ENCODE data around the gene HSD3B1. TPM values are rescaled to one million over a fixed set of nuclear protein-coding genes. Genes with fewer than 3 reads are reported as not detected.

Gene HSD3B1
- total RNA-seq, 1 experiment from 2014 or later: 0.39 TPM

DNA sequence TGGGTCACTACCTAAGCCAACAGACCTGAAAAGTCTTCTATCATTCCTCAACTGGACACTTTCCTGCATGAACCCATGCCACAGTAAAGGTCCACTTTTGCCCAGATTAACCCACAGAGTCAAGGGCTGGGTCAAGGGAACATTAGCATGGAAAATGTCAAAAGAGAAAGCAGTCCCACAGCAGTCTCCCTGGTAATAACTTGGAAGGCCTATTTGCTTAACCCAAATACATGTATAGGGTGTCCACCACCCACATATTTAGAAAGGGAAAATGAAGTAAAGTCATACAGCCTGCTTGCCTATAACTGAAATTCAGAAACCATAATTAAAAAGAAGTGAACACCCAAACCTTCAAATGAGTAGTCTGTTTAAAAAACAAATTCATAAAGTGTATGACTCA lies 16.1 kb upstream of the HSD3B1 start:
- H3K36me3 ChIP-seq (ENCODE audit: low read depth): no peaks in the 10 kb centered on the region
- ChIA-PET CTCF (no interaction called here), POLR2A (ENCODE audit: unreplicated experiment) (no interaction called here)
- no peak for DNase-seq
- H3K4me3 ChIP-seq: no peak overlapping the region
- no peaks in the 10 kb centered on the region for H3K27me3 ChIP-seq (ENCODE audit: insufficient read depth, low read depth)
- no peak overlapping the region for H2AFZ ChIP-seq
- intact Hi-C loops (cut with micrococcal nuclease; ENCODE audit: unreplicated experiment): no loop called here
- H3K4me2 ChIP-seq: no peak overlapping the region
- no peaks in the 10 kb centered on the region for H4K20me1 ChIP-seq (ENCODE audit: insufficient read depth)
- no peaks in the 10 kb centered on the region for H3K9me2 ChIP-seq (ENCODE audit: insufficient read depth)
- no TSS peak for BruUV-seq (replicated peaks)
- peaks cover 9% of the 10 kb centered on the region; the same call in 1 of the 2 replicates for H3K9me3 ChIP-seq (ENCODE audit: insufficient read depth, low read depth)
- H3F3A ChIP-seq (ENCODE audit: insufficient read depth, low read depth): no peaks in the 10 kb centered on the region
- TF ChIP-seq EZH2 (IDR thresholded peaks at IDR 0.05; ENCODE audit: low read depth): no peak
- H3K4me1 ChIP-seq (replicated peaks; ENCODE audit: insufficient read depth): no peaks in the 10 kb centered on the region
- H3K79me2 ChIP-seq (ENCODE audit: low read depth): no peaks in the 10 kb centered on the region
- H3K27ac ChIP-seq: no peak overlapping the region

DNA sequence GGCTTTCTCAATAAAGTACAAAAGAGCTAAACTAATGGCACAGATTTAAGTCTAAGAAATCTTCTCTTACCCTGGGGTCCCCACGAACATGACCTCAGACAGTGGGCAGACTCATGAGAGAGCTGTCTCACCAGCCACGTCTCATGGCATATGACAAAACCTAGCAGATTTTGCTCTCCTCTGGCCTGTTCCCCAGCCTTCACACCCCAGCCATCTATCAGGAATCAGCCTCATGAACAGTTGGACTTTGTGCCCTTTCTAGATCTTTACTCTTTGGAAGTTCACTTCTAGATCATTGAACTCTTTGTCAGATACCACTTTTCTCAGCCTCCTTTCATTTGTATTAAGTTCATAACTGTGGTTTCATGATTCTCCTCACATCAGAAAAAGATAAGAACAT lies 14.2 kb upstream of the HSD3B1 start:
- no peak overlapping the region for H2AFZ ChIP-seq
- no peaks in the 10 kb centered on the region for H3K4me1 ChIP-seq (replicated peaks; ENCODE audit: insufficient read depth)
- H3K79me2 ChIP-seq (ENCODE audit: low read depth): no peaks in the 10 kb centered on the region
- DNase-seq: no peak
- intact Hi-C loops (cut with micrococcal nuclease; ENCODE audit: unreplicated experiment): no loop called here
- H3K36me3 ChIP-seq (ENCODE audit: low read depth): no peaks in the 10 kb centered on the region
- TF ChIP-seq, protein P1, sequence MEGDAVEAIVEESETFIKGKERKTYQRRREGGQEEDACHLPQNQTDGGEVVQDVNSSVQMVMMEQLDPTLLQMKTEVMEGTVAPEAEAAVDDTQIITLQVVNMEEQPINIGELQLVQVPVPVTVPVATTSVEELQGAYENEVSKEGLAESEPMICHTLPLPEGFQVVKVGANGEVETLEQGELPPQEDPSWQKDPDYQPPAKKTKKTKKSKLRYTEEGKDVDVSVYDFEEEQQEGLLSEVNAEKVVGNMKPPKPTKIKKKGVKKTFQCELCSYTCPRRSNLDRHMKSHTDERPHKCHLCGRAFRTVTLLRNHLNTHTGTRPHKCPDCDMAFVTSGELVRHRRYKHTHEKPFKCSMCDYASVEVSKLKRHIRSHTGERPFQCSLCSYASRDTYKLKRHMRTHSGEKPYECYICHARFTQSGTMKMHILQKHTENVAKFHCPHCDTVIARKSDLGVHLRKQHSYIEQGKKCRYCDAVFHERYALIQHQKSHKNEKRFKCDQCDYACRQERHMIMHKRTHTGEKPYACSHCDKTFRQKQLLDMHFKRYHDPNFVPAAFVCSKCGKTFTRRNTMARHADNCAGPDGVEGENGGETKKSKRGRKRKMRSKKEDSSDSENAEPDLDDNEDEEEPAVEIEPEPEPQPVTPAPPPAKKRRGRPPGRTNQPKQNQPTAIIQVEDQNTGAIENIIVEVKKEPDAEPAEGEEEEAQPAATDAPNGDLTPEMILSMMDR (conservative IDR thresholded peaks at IDR 0.05): no peak
- TF ChIP-seq EZH2 (IDR thresholded peaks at IDR 0.05; ENCODE audit: low read depth): no peak
- no peak overlapping the region for H3K4me2 ChIP-seq
- ChIA-PET CTCF (no interaction called here), POLR2A (ENCODE audit: unreplicated experiment) (no interaction called here)
- no peak overlapping the region for H3K4me3 ChIP-seq
- no TSS peak for BruUV-seq (replicated peaks)
- peaks cover 9% of the 10 kb centered on the region; the same call in 1 of the 2 replicates for H3K9me3 ChIP-seq (ENCODE audit: insufficient read depth, low read depth)
- H4K20me1 ChIP-seq (ENCODE audit: insufficient read depth): no peaks in the 10 kb centered on the region
- H3K27ac ChIP-seq: no peak overlapping the region
- H3K27me3 ChIP-seq (ENCODE audit: insufficient read depth, low read depth): no peaks in the 10 kb centered on the region
- H3K9me2 ChIP-seq (ENCODE audit: insufficient read depth): no peaks in the 10 kb centered on the region
- no peaks in the 10 kb centered on the region for H3F3A ChIP-seq (ENCODE audit: insufficient read depth, low read depth)

DNA sequence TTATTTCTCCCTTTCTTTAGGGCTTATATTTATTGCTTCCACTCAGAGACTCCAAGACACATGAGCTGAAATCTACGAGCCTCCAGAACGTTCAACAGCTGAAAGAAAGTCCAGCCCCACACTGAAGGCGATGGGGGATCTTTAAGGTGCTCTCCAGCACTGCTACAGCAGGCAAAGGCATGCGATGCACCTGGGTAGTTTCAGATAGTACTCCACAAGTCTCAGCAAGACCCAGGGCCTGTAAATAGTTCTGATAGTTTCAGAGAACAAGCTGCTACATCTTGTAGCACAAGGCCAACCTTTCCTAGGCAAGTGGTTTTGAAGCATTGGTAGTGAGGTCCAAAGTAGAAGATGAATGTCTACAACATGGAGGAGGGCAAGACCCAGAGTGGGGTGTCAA lies 2.2 kb upstream of the HSD3B1 start:
- intact Hi-C loops (cut with micrococcal nuclease; ENCODE audit: unreplicated experiment): no loop called here
- no peak for DNase-seq
- Histone ChIP-seq H2AFZ (no peak overlapping the region), H3K9me3 (ENCODE audit: insufficient read depth, low read depth) (no peaks in the 10 kb centered on the region), H3K36me3 (ENCODE audit: low read depth) (no peaks in the 10 kb centered on the region), H3K4me2 (no peak overlapping the region), H3K27ac (no peak overlapping the region), H4K20me1 (ENCODE audit: insufficient read depth) (no peaks in the 10 kb centered on the region), H3K9me2 (ENCODE audit: insufficient read depth) (no peaks in the 10 kb centered on the region), H3K4me3 (no peak overlapping the region), H3K79me2 (ENCODE audit: low read depth) (no peaks in the 10 kb centered on the region), H3K4me1 (replicated peaks; ENCODE audit: insufficient read depth) (peaks cover 26% of the 10 kb centered on the region), H3K27me3 (ENCODE audit: insufficient read depth, low read depth) (no peaks in the 10 kb centered on the region), H3F3A (ENCODE audit: insufficient read depth, low read depth) (no peaks in the 10 kb centered on the region; the same call in 1 of the 2 replicates)
- TF ChIP-seq, protein P1 (conservative IDR thresholded peaks at IDR 0.05): no peak
- TF ChIP-seq EZH2 (IDR thresholded peaks at IDR 0.05; ENCODE audit: low read depth): no peak
- CTCF ChIA-PET: no interaction called here
- BruUV-seq (replicated peaks): no TSS peak
- POLR2A ChIA-PET (ENCODE audit: unreplicated experiment): no interaction called here

DNA sequence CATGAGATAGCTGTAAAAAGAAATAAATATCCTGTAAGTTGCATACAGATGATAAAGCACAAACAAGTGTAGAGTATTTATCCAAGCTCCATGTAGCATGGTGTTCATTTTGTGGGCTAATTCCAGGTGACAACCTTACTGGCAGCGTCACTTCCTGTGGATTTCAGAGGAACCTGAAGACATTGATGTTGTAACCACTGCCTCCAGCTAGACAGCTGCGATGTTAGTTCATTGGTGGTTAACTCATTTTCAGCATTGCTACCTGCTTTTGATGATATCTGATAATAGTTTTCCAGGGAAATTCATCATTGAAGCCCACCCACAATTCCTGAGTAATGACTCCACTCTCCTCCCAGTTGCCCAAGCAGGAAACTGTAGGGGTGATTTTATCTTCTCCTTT lies 3.0 kb downstream of the HSD3B1 start:
- no TSS peak for BruUV-seq (replicated peaks)
- CTCF ChIA-PET: no interaction called here

More for the DNA sequence above, 3.0 kb downstream of the HSD3B1 start:
- H3K36me3 ChIP-seq (ENCODE audit: low read depth): no peaks in the 10 kb centered on the region
- no peaks in the 10 kb centered on the region for H3K9me2 ChIP-seq (ENCODE audit: insufficient read depth)
- POLR2A ChIA-PET (ENCODE audit: unreplicated experiment): no interaction called here
- no peaks in the 10 kb centered on the region; the same call in 1 of the 2 replicates for H3F3A ChIP-seq (ENCODE audit: insufficient read depth, low read depth)
- no peaks in the 10 kb centered on the region for H3K27me3 ChIP-seq (ENCODE audit: insufficient read depth, low read depth)
- intact Hi-C loops (cut with micrococcal nuclease; ENCODE audit: unreplicated experiment): no loop called here
- H3K4me1 ChIP-seq (replicated peaks; ENCODE audit: insufficient read depth): peaks cover 29% of the 10 kb centered on the region
- DNase-seq: peak in 1 of 2 experiments; percentile 87
- TF ChIP-seq, protein P1 (conservative IDR thresholded peaks at IDR 0.05): no peak
- no peak for TF ChIP-seq EZH2 (IDR thresholded peaks at IDR 0.05; ENCODE audit: low read depth)
- H3K79me2 ChIP-seq (ENCODE audit: low read depth): no peaks in the 10 kb centered on the region
- no peaks in the 10 kb centered on the region for H3K9me3 ChIP-seq (ENCODE audit: insufficient read depth, low read depth)
- H3K4me3 ChIP-seq: no peak overlapping the region
- no peak overlapping the region for H3K27ac ChIP-seq
- H4K20me1 ChIP-seq (ENCODE audit: insufficient read depth): no peaks in the 10 kb centered on the region
- H3K4me2 ChIP-seq: peak overlapping the region; percentile 14; the same call in 1 of the 2 replicates
- H2AFZ ChIP-seq: 0 out of 2 replicates have a peak overlapping the region, but pooled peaks have one; percentile 18

Measured in PC-9 (cell line).